Cerebellar cortex (tissue), 1 donor: ENCODE measurements around the gene ST3GAL4.
"Not testable (repeated sequence)": the region's sequence is repeated elsewhere in the genome, so short reads cannot be mapped to it uniquely, and the experiment has no call there.

ENCODE experiments used
- DNase-seq: peaks from one replicate; pipeline ENCODE4 v3.0.0-alpha.2; 2015; ENCODE audit warnings: low spot score

Gene ST3GAL4

GRCh38 chr11:126346586-126346940 lies 8.9 kb upstream of the ST3GAL4 start:
- no peak for DNase-seq

- not testable (repeated sequence) for DNase-seq
Measured at GRCh38 chr11:126346946-126347345, 8.5 kb upstream of the ST3GAL4 start.

- DNase-seq: no peak
Measured at GRCh38 chr11:126347751-126348668, 7.5 kb upstream of the ST3GAL4 start.

GRCh38 chr11:126348806-126349582 lies 6.5 kb upstream of the ST3GAL4 start:
- DNase-seq: peak; percentile 72

GRCh38 chr11:126350836-126351235 lies 4.7 kb upstream of the ST3GAL4 start:
- no peak for DNase-seq

GRCh38 chr11:126352163-126352562 lies 3.3 kb upstream of the ST3GAL4 start:
- DNase-seq: no peak

GRCh38 chr11:126352934-126353801 lies 2.3 kb upstream of the ST3GAL4 start:
- DNase-seq: no peak

- no peak for DNase-seq
Measured at GRCh38 chr11:126354631-126355323, 709 bp upstream of the ST3GAL4 start.

GRCh38 chr11:126355926-126356897 lies 726 bp downstream of the ST3GAL4 start:
- DNase-seq: no peak

- DNase-seq: no peak
Measured at GRCh38 chr11:126357055-126357962, 1.8 kb downstream of the ST3GAL4 start.

GRCh38 chr11:126357969-126358762 lies 2.7 kb downstream of the ST3GAL4 start:
- no peak for DNase-seq

- no peak for DNase-seq
Measured at GRCh38 chr11:126358763-126359160, 3.3 kb downstream of the ST3GAL4 start.

GRCh38 chr11:126359431-126360048 lies 4.1 kb downstream of the ST3GAL4 start:
- DNase-seq: peak; percentile 64

GRCh38 chr11:126360049-126360446 lies 4.6 kb downstream of the ST3GAL4 start:
- DNase-seq: no peak

GRCh38 chr11:126361400-126361799 lies 5.9 kb downstream of the ST3GAL4 start:
- no peak for DNase-seq

- DNase-seq: no peak
Measured at GRCh38 chr11:126362879-126363655, 7.6 kb downstream of the ST3GAL4 start.

GRCh38 chr11:126363706-126364248 lies 8.3 kb downstream of the ST3GAL4 start:
- DNase-seq: no peak
